Superior temporal gyrus (tissue), 1 donor: Measurements from ENCODE around the gene GOLGA1.
"Not testable (repeated sequence)": the region's sequence is repeated elsewhere in the genome, so short reads cannot be mapped to it uniquely, and the experiment has no call there.

Source experiments
- DNase-seq: peaks from one replicate; pipeline ENCODE4 v3.0.0-alpha.2; 2016; ENCODE audit errors: extremely low spot score

The GOLGA1 gene

DNA sequence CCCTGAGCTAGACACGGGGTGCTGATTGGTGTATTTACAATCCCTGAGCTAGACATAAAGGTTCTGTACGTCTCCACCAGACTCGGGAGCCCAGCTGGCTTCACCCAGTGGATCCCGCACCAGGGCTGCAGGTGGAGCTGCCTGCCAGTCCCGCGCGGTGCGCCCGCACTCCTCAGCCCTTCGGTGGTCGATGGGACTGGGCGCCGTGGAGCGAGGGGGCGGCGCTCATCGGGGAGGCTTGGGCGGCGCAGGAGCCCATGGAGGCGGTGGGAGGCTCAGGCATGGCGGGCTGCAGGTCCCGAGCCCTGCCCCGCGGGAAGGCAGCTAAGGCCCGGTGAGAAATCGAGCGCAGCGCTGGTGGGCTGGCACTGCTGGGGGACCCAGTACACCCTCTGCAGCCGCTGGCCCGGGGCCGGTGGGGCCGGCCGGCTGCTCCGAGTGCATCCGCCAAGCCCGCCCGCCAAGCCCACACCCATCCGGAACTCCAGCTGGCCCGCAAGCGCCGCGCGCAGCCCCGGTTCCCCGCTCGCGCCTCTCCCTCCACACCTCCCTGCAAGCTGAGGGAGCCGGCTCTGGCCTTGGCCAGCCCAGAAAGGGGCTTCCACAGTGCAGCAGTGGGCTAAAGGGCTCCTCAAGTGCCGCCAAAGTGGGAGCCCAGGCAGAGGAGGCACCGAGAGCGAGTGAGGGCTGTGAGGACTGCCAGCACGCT is 102.2 kb downstream of the GOLGA1 start:
- not testable (repeated sequence) for DNase-seq

DNA sequence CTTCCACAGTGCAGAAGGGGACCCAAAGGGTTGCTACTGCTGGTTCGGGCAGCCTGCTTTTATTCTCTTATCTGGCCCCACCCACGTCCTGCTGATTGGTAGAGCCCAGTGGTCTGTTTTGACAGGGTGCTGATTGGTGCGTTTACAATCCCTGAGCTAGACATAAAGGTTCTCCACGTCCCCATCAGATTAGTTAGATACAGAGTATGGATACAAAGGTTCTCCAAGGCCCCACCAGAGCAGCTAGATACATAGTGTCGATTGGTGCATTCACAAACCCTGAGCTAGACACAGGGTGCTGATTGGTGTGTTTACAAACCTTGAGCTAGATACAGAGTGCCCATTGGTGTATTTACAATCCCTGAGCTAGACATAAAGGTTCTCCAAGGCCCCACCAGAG is 102.8 kb downstream of the GOLGA1 start:
- not testable (repeated sequence) for DNase-seq

GRCh38 chr9:124835026-124835557 is 105.8 kb downstream of the GOLGA1 start:
- no peak for DNase-seq

DNA sequence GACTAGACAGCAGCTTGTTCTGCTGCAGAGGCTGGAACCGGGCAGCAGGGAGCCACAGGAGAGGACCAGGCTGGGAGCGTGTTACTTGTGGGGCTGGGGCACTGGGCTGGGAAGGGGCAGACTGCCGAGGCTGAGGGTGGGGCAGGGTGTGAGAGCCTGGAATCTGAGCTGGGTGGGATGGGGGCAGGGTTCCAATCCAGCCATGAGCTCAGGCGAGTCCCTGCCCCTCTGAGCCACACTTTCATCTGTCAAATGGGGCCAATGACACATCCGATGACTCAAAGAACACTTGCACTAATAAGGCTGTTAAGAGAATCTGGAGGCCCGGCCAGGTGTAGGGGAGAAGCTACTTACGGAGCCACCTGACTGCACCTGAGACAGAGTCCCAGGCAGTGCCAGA is 106.3 kb downstream of the GOLGA1 start:
- no peak for DNase-seq

GRCh38 chr9:124831642-124832364 is 109.1 kb downstream of the GOLGA1 start:
- no peak for DNase-seq

- DNase-seq: no peak
Measured at GRCh38 chr9:124830593-124830992, 110.3 kb downstream of the GOLGA1 start.

DNA sequence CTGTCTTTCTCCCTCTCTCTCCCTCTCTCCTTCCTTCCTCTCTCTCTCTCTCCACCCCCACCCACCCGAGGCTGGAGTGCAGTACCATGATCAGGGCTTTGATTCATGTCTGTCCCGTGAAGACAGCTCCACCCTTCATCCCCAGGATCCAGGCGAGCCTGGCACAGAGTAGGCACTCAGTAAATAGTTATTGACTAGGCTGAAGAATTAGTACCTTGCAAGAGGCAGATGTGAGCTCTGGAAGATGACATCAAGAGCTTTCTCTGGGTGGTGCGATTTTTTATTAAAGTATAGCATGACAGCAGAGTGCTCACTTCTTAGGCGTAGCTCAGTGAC is 111.6 kb downstream of the GOLGA1 start:
- DNase-seq: no peak

DNA sequence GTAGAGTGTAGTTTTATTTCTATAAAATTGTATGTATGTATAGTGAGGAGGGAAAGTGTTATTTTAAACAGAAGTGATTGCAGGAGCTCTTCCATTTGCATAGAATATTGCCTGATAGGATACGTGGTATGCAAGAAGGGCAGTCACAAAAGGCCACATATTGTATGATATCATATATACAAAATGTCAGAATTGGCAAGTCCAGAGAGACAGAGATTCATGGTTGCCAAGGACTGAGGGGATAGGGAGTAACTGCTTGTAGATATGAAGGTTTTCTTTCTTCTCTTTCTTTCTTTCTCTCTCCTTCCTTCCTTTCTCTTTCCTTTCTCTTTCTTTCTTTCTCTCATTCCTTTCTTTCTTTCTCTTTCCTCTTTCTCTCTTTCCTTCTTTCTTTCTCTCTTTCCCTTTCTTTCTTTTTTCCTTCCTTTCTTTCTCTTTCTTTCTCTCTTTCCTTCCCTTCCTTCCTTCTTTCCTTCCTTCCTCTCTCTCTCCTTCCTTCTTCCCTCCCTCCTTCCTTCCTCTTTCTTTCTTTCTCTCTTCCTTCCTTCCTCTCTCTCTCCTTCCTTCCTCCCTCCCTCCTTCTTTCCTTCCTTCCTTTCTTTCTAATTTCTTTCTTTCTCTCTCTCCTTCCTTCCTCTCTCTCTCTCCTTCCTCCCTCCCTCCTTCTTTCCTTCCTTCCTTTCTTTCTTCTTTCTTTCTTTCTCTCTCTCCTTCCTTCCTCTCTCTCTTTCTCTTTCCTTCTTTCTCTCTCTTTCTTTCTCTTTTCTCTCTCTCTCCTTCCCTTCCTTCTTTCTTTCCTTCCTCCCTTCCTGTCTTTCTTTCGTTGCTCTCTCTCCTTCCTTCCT is 112.2 kb downstream of the GOLGA1 start:
- DNase-seq: no peak
